Measurements from ENCODE around the gene ZCCHC4. TPM values are rescaled to one million over a fixed set of nuclear protein-coding genes. Genes with fewer than 3 reads are reported as not detected.

Gene ZCCHC4
- total RNA-seq, 1 donor from 2014 or later = 10.2 TPM

DNA sequence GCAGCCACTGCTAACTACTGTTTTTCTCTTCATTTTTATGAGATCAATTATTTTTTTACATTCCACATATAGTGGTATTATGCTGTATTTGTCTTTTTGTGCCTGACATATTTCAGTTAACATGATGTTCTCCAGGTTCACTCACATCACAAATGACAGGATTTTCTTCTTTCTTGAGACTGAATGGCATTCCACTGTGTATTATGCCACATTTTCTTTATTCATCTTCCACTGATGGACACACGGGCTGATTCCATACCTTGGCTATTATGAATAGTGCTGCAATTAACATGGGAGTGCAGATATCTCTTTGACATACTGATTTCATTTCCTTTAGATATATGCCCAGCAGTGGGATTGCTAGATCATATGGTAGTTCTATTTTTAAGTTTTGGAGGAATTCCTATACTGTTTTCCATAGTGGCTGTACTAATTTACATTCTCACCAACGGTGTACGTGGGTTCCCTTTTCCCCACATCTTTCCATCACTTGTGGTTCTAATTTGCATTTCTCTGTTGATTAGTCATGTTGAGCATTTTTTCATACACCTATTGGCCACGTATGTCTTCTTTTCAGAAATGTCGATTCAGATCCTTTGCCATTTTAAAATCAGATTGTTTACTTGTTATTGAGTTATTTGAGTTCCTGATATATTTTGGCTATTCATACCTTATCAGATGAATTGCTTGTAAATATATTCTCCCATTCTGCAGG is 14.9 kb upstream of the ZCCHC4 start:
- H3K4me1 Mint-ChIP-seq (ENCODE audit: low read depth, unreplicated experiment) = no peaks in the 10 kb centered on the region
- no peaks in the 10 kb centered on the region for H3K9me3 Mint-ChIP-seq (ENCODE audit: unreplicated experiment)
- no peak for TF ChIP-seq EZH2 (IDR thresholded peaks at IDR 0.05; ENCODE audit: insufficient read depth, low read length)
- H2AFZ ChIP-seq (ENCODE audit: low read depth, low read length) = no peak overlapping the region
- FAIRE-seq (no peak), DNase-seq (ENCODE audit: low read depth) (no peak)
- no peak overlapping the region for H3K4me3 ChIP-seq (ENCODE audit: insufficient read depth, low read depth, low read length)
- no peak overlapping the region for H3K27ac ChIP-seq (ENCODE audit: low read depth, low read length)
- H3K27ac Mint-ChIP-seq (ENCODE audit: unreplicated experiment) = no peak overlapping the region
- peaks cover 3% of the 10 kb centered on the region for H3K27me3 ChIP-seq (ENCODE audit: insufficient read depth, low read length)
- H3K36me3 ChIP-seq (ENCODE audit: insufficient read depth, low read length) = no peaks in the 10 kb centered on the region
- no peaks in the 10 kb centered on the region for H3K4me1 ChIP-seq (ENCODE audit: insufficient read depth, low read length)
- no peaks in the 10 kb centered on the region for H3K36me3 Mint-ChIP-seq (ENCODE audit: low read depth, unreplicated experiment)
- H3K9ac ChIP-seq (ENCODE audit: low read length) = no peak overlapping the region
- no peaks in the 10 kb centered on the region for H4K20me1 ChIP-seq (ENCODE audit: insufficient read depth, low read length)
- H3K27me3 Mint-ChIP-seq (ENCODE audit: low read depth, unreplicated experiment) = no peaks in the 10 kb centered on the region
- H3K4me3 Mint-ChIP-seq (ENCODE audit: unreplicated experiment) = no peak overlapping the region
- H3K4me2 ChIP-seq (ENCODE audit: low read length) = no peak overlapping the region
- H3K79me2 ChIP-seq (ENCODE audit: insufficient read depth, low read length) = no peaks in the 10 kb centered on the region
- H3K9me3 ChIP-seq (ENCODE audit: insufficient read depth, low read depth, low read length) = no peaks in the 10 kb centered on the region

- H3K36me3 Mint-ChIP-seq (ENCODE audit: low read depth, unreplicated experiment) = no peaks in the 10 kb centered on the region
- Histone ChIP-seq H3K4me1 (ENCODE audit: insufficient read depth, low read length) (no peaks in the 10 kb centered on the region), H3K9me3 (ENCODE audit: insufficient read depth, low read depth, low read length) (no peaks in the 10 kb centered on the region), H2AFZ (ENCODE audit: low read depth, low read length) (no peak overlapping the region), H3K79me2 (ENCODE audit: insufficient read depth, low read length) (no peaks in the 10 kb centered on the region), H3K27me3 (ENCODE audit: insufficient read depth, low read length) (peaks cover 3% of the 10 kb centered on the region), H4K20me1 (ENCODE audit: insufficient read depth, low read length) (no peaks in the 10 kb centered on the region), H3K4me3 (ENCODE audit: insufficient read depth, low read depth, low read length) (no peak overlapping the region), H3K27ac (ENCODE audit: low read depth, low read length) (no peak overlapping the region), H3K4me2 (ENCODE audit: low read length) (no peak overlapping the region), H3K36me3 (ENCODE audit: insufficient read depth, low read length) (no peaks in the 10 kb centered on the region), H3K9ac (ENCODE audit: low read length) (no peak overlapping the region)
- no peaks in the 10 kb centered on the region for H3K27me3 Mint-ChIP-seq (ENCODE audit: low read depth, unreplicated experiment)
- H3K4me1 Mint-ChIP-seq (ENCODE audit: low read depth, unreplicated experiment) = no peaks in the 10 kb centered on the region
- H3K27ac Mint-ChIP-seq (ENCODE audit: unreplicated experiment) = no peak overlapping the region
- TF ChIP-seq EZH2 (IDR thresholded peaks at IDR 0.05; ENCODE audit: insufficient read depth, low read length) (no peak), CTCF (IDR thresholded peaks at IDR 0.05; ENCODE audit: insufficient read depth, low read depth, low read length) (no peak)
- FAIRE-seq (no peak), DNase-seq (ENCODE audit: low read depth) (no peak)
- H3K9me3 Mint-ChIP-seq (ENCODE audit: unreplicated experiment) = no peaks in the 10 kb centered on the region
- H3K4me3 Mint-ChIP-seq (ENCODE audit: unreplicated experiment) = no peak overlapping the region
These were observed 12.9 kb upstream of the ZCCHC4 start for GRCh38 chr4:25299476-25300203.

DNA sequence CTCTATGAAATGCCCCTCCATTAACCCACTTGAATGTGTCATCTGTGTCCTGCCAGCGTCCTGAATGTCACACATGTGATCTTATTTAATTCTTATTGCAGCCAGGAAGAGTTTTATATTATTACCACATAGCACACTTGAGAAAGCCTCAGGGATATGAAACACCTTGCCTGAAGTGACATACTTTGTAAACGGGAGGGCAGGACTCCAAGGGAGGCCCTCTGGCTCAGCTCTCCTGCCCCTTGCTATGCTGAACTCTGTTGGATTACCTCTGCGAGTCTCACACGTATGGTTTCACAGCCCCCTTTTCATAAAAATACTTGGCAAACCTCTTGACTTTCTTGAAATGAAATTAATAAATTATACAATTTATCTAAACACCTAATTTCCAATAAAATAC is 11.1 kb upstream of the ZCCHC4 start:
- H3K9me3 ChIP-seq (ENCODE audit: insufficient read depth, low read depth, low read length) = no peaks in the 10 kb centered on the region
- no peak overlapping the region for H3K4me3 ChIP-seq (ENCODE audit: insufficient read depth, low read depth, low read length)
- H3K4me1 Mint-ChIP-seq (ENCODE audit: low read depth, unreplicated experiment) = no peaks in the 10 kb centered on the region
- no peak overlapping the region for H3K9ac ChIP-seq (ENCODE audit: low read length)
- no peaks in the 10 kb centered on the region for H3K9me3 Mint-ChIP-seq (ENCODE audit: unreplicated experiment)
- peaks cover 3% of the 10 kb centered on the region for H3K27me3 ChIP-seq (ENCODE audit: insufficient read depth, low read length)
- H3K4me1 ChIP-seq (ENCODE audit: insufficient read depth, low read length) = no peaks in the 10 kb centered on the region
- no peak for DNase-seq (ENCODE audit: low read depth)
- H3K4me2 ChIP-seq (ENCODE audit: low read length) = no peak overlapping the region
- no peak overlapping the region for H3K27ac Mint-ChIP-seq (ENCODE audit: unreplicated experiment)
- H4K20me1 ChIP-seq (ENCODE audit: insufficient read depth, low read length) = no peaks in the 10 kb centered on the region
- no peak overlapping the region for H3K27ac ChIP-seq (ENCODE audit: low read depth, low read length)
- H2AFZ ChIP-seq (ENCODE audit: low read depth, low read length) = no peak overlapping the region
- H3K36me3 Mint-ChIP-seq (ENCODE audit: low read depth, unreplicated experiment) = no peaks in the 10 kb centered on the region
- no peak for FAIRE-seq
- no peaks in the 10 kb centered on the region for H3K27me3 Mint-ChIP-seq (ENCODE audit: low read depth, unreplicated experiment)
- H3K79me2 ChIP-seq (ENCODE audit: insufficient read depth, low read length) = no peaks in the 10 kb centered on the region
- H3K36me3 ChIP-seq (ENCODE audit: insufficient read depth, low read length) = no peaks in the 10 kb centered on the region
- no peak for TF ChIP-seq EZH2 (IDR thresholded peaks at IDR 0.05; ENCODE audit: insufficient read depth, low read length)
- TF ChIP-seq CTCF (IDR thresholded peaks at IDR 0.05; ENCODE audit: insufficient read depth, low read depth, low read length) = no peak
- H3K4me3 Mint-ChIP-seq (ENCODE audit: unreplicated experiment) = no peak overlapping the region

Data from astrocyte (in vitro differentiated cells and primary cell).